GM12875 (cell line): ENCODE results near the gene NOS1AP.

Experiments
- H3K4me3 ChIP-seq: one replicate; pipeline ENCODE4 v1.5.1; 2011; ENCODE audit warnings: low read depth, low read length, control low read depth
- TF ChIP-seq, protein P1 (sequence below): IDR thresholded peaks from 2 replicates; pipeline ENCODE4 v1.5.1; 2011; ENCODE audit warnings: low read depth, mild to moderate bottlenecking, control low read depth, inconsistent platforms, low read length, moderate library complexity, borderline replicate concordance; ENCODE audit not compliant: insufficient read depth

NOS1AP gene

DNA sequence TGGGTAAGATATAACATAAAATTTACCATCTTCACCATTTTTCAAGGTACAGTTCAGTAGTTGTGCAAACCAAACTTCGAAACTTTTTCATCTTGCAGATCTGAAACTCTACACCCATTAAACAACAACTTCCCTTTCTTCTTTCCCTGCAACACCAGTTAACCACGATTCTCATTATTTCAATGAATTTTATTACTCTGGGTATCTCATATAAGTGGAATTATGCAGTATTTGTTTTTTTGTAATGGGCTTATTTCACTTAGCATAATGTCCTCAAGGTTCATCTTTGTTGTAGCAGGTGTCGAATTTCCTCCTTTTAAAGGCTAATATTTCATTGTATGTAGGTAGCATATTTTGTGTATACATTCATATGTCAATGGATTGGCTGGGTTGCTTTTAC is 161.0 kb downstream of the NOS1AP start:
- TF ChIP-seq, protein P1, sequence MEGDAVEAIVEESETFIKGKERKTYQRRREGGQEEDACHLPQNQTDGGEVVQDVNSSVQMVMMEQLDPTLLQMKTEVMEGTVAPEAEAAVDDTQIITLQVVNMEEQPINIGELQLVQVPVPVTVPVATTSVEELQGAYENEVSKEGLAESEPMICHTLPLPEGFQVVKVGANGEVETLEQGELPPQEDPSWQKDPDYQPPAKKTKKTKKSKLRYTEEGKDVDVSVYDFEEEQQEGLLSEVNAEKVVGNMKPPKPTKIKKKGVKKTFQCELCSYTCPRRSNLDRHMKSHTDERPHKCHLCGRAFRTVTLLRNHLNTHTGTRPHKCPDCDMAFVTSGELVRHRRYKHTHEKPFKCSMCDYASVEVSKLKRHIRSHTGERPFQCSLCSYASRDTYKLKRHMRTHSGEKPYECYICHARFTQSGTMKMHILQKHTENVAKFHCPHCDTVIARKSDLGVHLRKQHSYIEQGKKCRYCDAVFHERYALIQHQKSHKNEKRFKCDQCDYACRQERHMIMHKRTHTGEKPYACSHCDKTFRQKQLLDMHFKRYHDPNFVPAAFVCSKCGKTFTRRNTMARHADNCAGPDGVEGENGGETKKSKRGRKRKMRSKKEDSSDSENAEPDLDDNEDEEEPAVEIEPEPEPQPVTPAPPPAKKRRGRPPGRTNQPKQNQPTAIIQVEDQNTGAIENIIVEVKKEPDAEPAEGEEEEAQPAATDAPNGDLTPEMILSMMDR = no peak
- H3K4me3 ChIP-seq = no peak overlapping the region

DNA sequence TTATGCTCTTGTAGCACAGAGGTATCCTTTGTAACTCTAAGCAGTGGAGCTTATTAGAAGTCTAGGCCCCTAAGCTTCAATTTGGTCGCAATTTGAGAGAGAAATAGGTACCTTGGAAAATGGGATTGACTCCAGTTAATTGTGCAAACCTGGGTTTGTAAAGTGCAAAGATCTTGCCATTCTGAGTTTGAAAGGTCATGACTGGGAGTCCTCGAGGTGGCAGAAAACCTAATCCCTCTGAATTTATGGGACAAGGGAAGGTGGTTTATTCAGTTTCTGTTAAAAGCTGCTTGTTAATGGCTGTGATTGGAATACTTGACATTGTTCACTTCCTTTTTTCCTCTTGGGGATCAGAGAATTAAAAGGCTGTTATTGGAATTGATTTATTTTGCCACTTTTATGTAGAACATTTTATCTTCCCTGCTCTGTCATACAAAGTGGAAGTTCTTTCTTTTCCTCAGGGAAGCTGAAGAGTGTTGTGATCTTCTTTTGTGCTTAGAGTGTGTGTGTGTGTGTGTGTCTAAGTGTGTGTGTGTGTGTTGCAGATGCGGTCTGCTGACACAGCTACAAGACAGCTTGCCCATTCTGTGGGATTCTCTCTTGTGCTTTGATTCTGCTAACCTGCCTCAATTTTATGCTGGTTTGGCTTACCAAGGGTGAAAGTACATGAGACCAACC is 162.7 kb downstream of the NOS1AP start:
- no peak overlapping the region for H3K4me3 ChIP-seq
- TF ChIP-seq, protein P1 = no peak

GRCh38 chr1:162233066-162233465 is 163.6 kb downstream of the NOS1AP start:
- TF ChIP-seq, protein P1 = no peak
- H3K4me3 ChIP-seq = no peak overlapping the region

DNA sequence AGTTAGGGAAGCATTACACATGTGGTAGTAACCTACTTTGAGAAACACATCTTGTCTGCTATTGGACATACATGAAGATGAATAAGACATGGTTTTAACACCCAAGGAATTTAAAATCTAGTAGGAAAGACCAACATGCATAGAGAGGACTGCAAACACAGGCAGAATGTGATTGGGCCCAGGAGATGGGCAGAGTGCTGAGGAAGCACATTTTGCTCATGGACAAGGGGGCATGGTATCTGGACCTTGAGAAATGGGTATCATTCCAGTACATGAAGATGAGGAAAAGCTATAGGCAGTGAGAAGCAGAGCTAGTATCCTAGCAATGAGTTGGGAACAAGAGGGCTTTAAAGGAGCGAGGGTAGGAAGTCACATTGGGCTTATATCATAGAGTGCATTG is 164.4 kb downstream of the NOS1AP start:
- H3K4me3 ChIP-seq = no peak overlapping the region
- TF ChIP-seq, protein P1 = no peak

- TF ChIP-seq, protein P1 = no peak
Measured at GRCh38 chr1:162234571-162234970, 165.1 kb downstream of the NOS1AP start.

DNA sequence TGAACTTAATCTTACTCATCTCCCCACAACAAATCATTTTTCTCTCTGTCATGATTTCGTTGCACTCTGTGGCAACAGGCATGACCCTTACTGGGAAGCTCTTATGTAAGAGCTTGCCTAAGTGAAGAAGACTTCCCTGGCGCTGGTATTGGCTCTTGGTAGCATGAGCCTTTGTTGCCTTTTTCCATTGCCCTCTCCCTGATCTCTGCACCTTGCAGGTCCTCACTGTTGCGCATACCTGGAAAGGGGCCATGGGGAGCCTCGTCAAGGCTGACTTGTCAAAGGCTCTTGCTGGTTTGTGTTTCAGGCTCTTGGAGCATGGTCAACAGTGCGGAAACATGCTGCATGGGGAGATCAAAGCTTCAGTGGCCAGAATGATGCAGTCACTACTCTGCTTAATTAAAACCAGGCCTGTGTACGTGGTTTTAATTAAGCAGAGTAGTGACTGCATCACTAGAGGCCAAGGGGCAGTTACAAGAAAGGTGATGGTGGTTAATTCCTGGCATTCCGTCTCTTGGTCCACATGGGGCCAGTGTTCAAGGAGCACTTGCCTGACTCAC is 165.8 kb downstream of the NOS1AP start:
- H3K4me3 ChIP-seq = no peak overlapping the region
- TF ChIP-seq, protein P1 = no peak

More at GRCh38 chr1:162234571-162234970, 165.1 kb downstream of the NOS1AP start:
- H3K4me3 ChIP-seq = no peak overlapping the region

DNA sequence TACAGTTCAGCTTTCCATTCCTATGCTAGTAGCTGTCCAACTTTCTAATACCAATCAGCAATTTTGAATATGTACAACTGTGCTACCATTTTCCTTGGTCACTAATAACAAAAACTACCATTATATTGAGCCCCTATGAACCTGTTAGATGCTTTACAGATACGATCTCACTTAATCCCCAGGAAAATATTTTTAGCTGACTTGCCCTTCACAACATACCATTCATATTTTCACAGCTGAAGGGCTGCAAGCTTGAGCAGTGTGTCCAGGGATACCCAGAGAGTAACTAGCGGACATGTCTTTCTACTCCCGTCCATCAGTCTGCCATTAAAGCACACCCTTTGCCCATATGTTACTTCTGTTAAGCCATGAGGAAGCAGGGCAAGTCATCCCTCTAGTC is 166.7 kb downstream of the NOS1AP start:
- H3K4me3 ChIP-seq = no peak overlapping the region
- TF ChIP-seq, protein P1 = no peak
